PFSK-1 (cell line): ENCODE measurements around the gene PFDN1.

Source experiments
- FOXP2 ChIP-seq: optimal IDR thresholded peaks from 2 replicates; pipeline ENCODE3; 2011; ENCODE audit warnings: borderline replicate concordance, control low read depth, inconsistent platforms; ENCODE audit not compliant: insufficient read depth; ENCODE audit errors: extremely low read length, extremely low read depth
- POLR2AphosphoS5 ChIP-seq: IDR thresholded peaks from 2 replicates; pipeline ENCODE4 v1.6.1; 2012; ENCODE audit warnings: low read depth, mild to moderate bottlenecking, control low read depth, low read length, moderate library complexity
- REST ChIP-seq, 2 experiments: IDR thresholded peaks; 2 replicates each; pipeline versions ENCODE4 v1.6.1 to v1.8.0; 2011 to 2012; ENCODE audit warnings: low read depth in 2 of 2, low read length in 2 of 2, control low read depth in 1 of 2, inconsistent platforms in 1 of 2, mild to moderate bottlenecking in 1 of 2, moderate library complexity in 1 of 2; ENCODE audit not compliant: insufficient read depth in 1 of 2
- TAF1 ChIP-seq: IDR thresholded peaks from 2 replicates; pipeline ENCODE4 v1.6.1; 2012; ENCODE audit warnings: low read length, control low read depth, borderline replicate concordance; ENCODE audit not compliant: insufficient read depth

- TF ChIP-seq REST (IDR thresholded peaks at IDR 0.05; ENCODE audit: insufficient read depth in 1 of 2, low read depth in 2 of 2, low read length in 2 of 2) (no peak), POLR2AphosphoS5 (no peak), TAF1 (no peak), FOXP2 (no peak)
Observed at GRCh38 chr5:140259500-140259899, 43.4 kb downstream of the PFDN1 start.
